AG09309 (cell line): ENCODE data around the gene C1orf185.

Source experiments
- DNase-seq: peaks from one replicate; pipeline ENCODE4 v3.0.0-alpha.2; 2010; ENCODE audit warnings: low read depth
- H3K4me3 ChIP-seq: 2 replicates; pipeline ENCODE4 v1.5.1; 2011; ENCODE audit warnings: mild to moderate bottlenecking, low read depth, low read length, moderate library complexity; ENCODE audit not compliant: control insufficient read depth
- CTCF ChIP-seq: IDR thresholded peaks from 2 replicates; pipeline ENCODE4 v1.5.1; 2011; ENCODE audit warnings: mild to moderate bottlenecking, low read depth, low read length, inconsistent platforms; ENCODE audit not compliant: insufficient read depth, control insufficient read depth; ENCODE audit errors: missing control alignments

C1orf185 gene

GRCh38 chr1:51193564-51193963 lies 91.5 kb downstream of the C1orf185 start:
- DNase-seq: no peak
- H3K4me3 ChIP-seq: no peak overlapping the region
- TF ChIP-seq CTCF: no peak
